Raji (cell line): ENCODE measurements around the gene BRD3OS.

Experiments
- POLR2A ChIP-seq: IDR thresholded peaks from 2 replicates; pipeline ENCODE4 v1.6.1; 2011; ENCODE audit warnings: low read depth, low read length, control low read depth; ENCODE audit not compliant: insufficient read depth

Gene BRD3OS

DNA sequence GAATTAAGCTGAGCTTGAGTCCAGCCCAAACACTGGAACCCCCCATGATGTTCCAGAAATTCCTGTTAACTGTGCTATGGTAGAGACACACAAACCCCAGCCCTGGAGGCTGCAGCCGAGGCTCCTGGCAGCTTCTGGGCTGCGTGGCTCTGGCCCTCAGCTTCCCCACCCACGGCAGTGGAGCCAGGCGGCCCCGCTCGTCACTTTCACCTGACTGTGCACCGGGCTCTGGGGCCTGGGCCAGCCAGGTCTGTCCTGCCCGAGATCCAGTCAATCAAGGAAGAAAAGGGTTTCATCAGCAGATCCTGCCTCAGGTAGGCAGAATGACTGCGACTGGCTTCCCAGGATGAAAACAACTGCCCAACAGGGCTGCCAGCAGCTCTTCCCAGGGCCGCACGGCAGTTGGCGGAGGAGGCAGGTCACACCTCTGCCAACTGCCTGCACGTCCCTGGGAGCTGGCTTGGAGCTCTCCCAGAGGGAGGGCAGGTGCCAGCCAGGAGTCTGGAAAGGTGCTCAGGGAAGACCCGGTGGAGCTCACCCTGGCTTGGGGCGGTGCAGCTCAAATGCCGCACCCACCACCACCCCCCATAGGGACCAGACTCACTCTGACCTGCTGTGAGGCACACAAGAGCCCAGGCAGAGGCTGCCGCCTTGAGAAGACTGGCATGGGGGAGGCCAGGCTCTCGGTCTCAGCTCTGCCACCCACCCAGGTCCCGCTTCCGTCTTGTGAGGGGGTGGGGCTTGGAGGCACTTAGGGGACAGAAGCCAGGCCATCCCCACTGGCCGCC lies 21.8 kb downstream of the BRD3OS start:
- no peak for TF ChIP-seq POLR2A

DNA sequence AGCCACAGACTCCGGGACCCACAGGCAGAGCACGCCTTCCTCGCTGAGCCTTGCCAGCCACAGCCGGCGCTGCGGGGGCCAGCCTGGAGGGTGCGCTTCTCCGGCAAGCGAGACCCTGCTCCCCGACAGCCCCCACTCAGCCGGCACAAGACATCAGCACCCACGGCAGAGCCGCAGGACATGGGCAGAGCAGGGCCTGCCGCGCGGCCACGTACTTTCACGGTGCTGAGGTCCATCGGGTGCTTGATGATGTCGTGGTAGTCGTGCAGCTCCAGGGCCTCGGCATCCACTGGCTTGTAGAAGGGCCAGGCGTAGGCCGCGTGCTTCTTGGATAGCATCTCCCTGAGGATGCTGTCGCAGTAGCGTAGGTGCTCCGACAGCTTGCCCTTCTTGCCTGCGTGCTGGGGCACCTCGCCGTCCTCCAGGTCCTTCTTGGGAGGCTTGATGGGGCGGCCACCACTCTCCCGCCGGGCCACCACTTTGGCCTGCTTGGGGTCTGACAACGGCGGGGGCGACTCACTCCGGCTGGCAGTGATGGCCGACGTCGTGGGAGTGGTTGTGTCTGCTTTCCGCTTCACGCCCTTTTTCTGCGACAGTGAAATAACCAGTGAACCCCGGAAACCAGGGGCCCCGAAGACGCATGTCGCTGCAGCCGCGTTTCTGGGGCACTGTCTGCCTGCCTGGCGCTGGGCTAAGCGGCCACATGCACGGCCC lies 22.7 kb downstream of the BRD3OS start:
- no peak for TF ChIP-seq POLR2A

DNA sequence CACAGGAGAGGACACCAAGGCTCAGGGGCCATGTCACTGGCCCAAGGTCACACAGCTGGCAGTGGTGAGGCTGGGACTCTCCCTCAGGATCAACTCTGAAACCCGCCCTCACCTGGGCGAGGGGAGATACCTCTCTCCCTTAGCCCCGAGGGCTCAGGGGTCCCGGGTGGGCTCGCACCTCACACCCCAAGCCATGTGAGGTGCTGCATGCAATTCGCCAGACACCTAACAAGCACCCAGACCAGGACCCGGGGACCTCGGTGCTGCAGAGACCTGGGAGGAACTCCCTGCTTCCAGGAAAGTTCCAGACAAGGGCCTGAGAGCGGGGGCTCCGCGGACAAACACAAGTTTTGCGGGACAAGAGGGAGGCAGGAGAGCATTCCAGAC lies 23.3 kb downstream of the BRD3OS start:
- TF ChIP-seq POLR2A = no peak

DNA sequence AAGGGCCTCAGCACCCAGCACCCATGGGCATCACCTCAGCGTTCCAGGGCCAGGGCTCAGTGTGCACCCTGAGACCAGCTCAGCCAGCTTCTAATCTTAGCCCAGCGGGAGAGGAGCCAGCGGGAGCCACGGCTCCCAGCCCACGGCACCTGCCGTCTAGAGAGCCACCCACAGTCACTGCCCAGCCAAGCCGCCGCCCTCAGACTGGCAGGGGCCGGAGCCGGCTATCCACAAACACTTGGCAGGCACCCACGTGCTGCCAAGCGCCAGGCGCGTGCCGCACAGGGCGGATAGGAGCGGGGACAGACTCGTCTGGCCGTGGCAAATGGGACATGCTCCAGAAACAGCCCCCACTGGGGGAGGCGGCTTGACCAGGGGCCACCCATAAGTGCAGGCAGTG lies 24.0 kb downstream of the BRD3OS start:
- TF ChIP-seq POLR2A = no peak

DNA sequence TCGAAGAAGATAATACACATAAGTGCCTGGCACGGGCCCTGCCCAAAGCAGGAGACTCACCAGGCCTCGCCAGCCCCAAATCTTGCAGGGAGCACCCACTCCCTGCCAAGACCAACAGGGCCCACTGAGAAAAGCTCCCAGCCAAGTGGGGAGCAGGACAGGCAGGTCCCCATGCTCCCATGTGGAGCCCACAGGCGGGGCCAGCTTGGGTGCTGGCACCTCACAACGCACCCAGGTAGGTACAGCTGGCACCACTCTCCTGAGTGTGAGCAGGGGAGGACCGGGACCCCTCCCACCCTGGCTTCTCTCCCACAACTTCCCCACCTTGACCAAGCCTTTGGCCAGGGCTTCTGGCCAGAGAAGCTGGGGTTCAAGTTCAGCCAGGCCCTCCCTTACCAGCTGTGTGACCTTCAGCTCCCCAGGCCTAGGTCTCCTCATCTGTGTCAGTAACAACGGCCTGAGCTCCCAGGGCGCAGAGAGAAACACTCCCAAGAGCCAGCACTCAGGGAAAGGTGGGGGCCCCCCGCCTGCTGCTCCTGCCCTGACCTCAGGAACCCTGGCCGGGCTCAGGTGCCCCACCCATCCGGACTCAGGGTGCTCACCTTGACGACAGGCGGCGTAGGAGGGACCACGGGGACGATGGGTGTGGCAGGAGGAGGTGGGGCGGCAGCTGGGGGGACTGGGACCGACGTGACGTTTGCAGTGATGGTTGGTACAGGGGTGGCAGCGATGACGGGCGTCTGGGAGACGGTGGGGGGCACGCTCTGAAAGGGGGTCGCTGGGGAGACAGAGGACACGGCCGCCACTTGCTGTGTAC lies 24.7 kb downstream of the BRD3OS start:
- TF ChIP-seq POLR2A = no peak

DNA sequence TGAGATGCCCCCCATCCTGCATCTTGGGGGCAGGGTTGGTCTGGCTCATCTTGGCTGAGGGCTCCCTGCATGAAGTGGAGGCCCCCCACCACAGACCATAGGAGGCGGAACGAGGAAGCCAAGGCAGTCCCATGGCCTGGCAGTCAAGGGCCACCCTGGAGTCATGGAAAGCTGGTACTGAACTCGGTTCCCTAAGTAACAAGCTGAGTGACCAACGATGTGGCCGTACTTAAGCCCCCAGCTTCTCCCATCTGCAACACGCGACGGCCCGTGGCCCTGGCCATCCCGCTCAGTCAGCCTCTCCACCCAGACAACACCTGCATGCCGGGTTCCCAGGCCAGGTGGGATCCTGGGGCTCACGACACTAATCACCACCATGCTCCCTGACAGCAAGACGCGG lies 25.4 kb downstream of the BRD3OS start:
- no peak for TF ChIP-seq POLR2A

DNA sequence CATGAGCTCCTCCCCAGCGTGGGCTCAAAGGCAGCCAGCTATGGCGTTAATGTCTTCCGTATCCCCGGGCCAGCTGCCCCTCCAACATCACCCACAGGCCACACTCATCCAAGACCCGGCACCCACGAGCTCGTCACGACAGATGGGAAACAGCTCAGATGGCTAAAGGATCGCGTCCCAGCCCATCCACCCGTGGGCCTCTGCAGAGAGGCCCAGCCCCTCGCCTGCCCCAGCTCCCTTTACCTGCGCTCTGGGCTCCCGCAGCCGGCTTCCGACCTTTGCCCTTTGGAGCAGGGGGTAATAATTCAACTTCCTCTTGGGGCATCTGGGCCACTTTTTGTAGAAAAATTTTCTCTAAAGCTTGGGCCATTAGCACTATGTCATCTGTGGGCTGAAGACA lies 26.0 kb downstream of the BRD3OS start:
- TF ChIP-seq POLR2A = no peak

DNA sequence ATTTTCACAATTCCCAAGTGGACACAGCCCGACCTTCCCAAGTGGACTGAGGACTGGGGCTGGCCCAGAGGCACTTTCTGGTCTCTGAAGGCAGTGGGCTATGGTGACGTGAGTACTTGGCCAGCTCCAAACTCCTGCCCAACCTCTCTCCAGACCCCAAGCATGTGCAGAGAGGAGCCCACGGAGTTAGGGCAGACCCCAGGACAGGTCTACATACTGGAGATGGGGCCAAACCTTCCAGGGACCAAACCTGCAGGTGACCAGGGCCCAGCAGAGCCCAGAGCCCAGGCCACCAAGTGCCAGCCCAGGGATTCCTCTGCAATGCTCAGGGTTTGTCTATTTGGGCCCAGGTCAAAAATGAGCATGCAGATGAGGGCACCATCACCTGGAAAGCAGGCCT lies 27.2 kb downstream of the BRD3OS start:
- TF ChIP-seq POLR2A = no peak

DNA sequence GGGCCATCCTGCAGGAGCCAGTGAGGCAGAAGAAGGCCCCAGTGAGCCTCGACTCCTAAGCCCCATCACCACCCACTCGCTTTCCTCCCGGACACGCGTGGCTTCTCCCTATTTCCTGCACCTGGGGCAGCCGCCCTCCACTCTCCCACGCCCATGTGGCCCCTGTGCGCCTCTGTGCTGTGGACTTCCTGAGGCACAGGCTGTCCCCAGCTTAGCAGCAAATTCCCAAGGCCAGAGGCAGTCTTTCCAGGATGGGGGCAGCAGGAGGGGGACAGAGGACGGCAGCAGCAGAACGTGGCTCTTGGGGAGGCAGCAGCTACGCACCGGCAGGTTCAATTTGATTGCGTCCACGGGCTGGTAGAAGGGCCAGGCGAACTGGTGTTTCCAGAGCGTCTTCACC lies 27.7 kb downstream of the BRD3OS start:
- TF ChIP-seq POLR2A = no peak

DNA sequence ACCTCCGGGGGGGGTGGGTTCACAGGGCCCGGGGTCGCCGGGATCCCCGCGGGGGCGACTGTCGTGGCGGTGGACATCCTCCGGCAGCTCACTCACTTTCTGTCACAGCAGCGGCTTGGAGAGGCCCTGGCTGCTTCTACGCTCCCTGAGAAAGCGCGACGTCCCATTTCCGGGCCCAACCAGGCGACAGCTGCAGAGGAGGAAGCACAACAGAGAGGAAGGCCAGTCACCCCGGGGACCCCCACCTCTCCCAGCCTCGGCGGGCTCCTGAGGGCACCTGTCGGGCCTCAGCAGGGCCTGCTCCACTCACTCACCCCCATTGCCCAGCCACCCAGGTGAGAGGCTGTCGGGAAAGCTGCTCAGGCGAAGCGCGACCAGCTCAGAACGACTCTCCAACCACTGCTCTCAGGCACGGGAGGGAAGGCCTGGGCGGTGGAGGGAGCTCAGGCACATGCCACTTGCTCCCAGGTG lies 28.2 kb downstream of the BRD3OS start:
- TF ChIP-seq POLR2A = no peak

DNA sequence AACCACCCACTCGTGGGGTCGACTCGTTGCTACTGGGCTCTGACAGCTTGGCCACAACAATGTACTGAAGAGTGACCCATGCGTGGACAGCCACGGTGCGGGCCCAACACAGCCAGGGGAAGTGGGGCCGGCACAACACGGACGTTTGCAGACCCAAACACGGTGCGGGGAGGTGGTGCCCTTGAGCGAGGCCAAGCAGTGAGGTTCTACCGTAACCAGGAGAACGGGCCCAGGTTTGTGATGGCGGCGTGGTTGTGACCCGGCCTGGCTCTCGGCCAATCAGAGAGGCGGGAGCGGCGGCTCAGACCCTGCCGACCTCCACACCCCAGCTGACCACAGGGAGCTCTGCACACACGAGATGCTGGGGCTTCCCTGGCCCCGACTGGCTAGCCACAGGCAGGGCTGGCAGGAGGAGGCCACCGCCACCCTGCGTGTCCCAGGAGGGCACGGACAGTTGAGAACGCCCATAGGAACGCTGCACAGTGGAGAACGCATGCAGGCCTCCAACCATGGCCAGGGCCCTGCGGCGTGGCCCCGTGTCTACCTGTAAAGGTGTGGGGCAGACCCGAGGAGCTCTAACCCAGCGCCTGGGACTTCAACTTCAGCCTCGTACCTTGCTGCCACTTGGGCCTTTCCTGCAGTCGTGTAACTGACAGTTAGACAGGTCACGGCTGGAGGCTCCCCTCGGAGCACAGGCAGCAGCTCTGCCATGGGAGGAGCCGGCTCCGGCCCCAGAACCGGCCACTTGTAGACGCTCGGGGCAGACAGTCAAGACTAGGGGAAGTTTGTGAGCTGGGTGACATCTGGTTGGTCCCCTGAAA lies 28.9 kb downstream of the BRD3OS start:
- no peak for TF ChIP-seq POLR2A

DNA sequence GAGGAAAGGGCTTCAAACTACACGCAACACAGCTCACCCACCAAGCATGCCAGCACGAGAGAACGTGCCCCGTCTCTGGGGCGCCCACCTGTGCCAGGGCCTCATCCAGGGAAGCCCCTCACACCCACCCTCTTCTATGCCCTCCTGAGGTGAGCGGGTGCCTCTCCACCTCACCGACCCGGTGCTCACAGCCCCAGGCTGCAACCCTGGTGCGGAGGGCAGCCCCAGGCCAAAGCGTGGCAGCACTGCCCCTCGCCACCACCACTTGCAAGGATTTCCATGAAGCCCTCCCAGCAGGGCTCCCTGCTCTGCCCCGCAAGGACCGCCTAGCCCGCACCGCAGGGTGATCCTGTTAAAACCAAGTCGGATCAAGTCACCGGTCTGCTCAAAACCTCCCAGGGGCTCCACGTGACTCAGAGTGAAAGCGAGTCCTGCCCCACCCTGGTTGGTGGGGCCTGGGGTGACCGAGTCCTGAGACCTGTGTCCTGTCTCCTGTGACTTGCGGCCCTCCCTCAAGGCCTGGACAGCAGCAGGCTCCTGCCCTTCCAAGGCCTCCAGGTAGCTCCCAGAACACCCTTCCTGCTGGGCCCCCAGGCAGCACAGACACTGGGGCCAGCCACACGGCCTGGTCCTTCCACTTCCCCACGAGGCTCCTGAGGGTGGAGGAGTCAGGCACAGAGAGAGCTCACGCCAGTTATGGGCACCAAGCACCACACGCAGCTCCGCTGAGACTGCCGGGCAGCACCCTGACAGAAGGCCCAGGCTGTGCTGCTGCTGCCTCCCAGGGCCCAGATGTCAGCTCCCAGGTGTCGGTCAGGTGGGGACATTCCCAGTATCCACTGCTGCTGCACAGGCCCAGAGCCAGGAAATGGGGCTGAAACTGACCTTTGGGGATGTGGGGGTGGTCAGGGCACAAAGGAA lies 29.9 kb downstream of the BRD3OS start:
- TF ChIP-seq POLR2A = no peak

DNA sequence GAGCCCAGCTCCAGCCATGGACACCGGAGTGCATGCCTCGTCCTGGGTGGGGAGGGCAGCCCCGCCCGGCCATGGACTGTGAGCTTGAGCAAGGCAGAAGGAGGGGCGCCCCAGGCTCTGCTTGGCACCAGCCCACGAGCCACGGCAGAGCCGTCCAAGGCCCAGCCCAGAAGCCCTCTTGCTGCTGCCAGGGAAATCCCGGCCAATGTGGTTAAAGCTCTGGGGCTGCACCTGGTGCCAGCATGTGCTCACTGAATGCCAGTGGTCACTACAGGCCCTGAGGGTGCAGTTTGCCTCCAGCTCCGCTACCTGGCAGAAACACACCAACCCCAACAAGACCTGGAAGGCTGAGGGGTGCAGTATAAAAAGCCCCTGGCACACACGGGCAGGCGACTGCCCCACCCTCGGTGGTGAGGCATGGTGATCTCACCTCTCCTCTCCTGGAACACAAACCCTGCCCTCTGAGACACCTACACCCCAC lies 30.7 kb downstream of the BRD3OS start:
- no peak for TF ChIP-seq POLR2A
